GM10266 (cell line): ENCODE results near the gene P2RY12.

Experiments used
- DNase-seq: peaks from one replicate; pipeline ENCODE4 v3.0.0; 2012; ENCODE audit errors: extremely low spot score
- TF ChIP-seq, protein P1 (sequence below): IDR thresholded peaks from 2 replicates; pipeline ENCODE4 v1.5.1; 2012; ENCODE audit warnings: mild to moderate bottlenecking, low read depth; ENCODE audit not compliant: control insufficient read depth, insufficient read depth; ENCODE audit errors: missing control alignments

Gene P2RY12

DNA sequence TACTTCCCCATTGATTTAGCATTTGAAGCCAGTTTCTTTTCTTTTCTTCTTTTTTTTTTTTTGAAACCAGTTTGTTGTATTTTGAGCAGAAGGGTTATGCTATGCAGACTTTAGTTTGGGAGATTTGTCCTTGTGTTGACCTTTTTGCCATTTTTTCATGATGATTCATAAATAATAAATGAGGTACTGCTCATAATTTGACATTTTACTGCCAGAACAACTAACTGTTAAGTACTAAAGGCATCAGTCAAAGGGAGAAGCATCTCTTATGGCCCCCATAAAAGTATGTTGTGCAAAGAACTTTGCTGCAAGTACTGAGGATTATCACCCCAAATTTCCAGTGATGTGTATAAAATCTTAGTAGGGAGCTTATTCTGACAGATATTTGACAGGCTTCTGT, 66.2 kb downstream of the P2RY12 start:
- no peak for DNase-seq
- TF ChIP-seq, protein P1, sequence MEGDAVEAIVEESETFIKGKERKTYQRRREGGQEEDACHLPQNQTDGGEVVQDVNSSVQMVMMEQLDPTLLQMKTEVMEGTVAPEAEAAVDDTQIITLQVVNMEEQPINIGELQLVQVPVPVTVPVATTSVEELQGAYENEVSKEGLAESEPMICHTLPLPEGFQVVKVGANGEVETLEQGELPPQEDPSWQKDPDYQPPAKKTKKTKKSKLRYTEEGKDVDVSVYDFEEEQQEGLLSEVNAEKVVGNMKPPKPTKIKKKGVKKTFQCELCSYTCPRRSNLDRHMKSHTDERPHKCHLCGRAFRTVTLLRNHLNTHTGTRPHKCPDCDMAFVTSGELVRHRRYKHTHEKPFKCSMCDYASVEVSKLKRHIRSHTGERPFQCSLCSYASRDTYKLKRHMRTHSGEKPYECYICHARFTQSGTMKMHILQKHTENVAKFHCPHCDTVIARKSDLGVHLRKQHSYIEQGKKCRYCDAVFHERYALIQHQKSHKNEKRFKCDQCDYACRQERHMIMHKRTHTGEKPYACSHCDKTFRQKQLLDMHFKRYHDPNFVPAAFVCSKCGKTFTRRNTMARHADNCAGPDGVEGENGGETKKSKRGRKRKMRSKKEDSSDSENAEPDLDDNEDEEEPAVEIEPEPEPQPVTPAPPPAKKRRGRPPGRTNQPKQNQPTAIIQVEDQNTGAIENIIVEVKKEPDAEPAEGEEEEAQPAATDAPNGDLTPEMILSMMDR = no peak

DNA sequence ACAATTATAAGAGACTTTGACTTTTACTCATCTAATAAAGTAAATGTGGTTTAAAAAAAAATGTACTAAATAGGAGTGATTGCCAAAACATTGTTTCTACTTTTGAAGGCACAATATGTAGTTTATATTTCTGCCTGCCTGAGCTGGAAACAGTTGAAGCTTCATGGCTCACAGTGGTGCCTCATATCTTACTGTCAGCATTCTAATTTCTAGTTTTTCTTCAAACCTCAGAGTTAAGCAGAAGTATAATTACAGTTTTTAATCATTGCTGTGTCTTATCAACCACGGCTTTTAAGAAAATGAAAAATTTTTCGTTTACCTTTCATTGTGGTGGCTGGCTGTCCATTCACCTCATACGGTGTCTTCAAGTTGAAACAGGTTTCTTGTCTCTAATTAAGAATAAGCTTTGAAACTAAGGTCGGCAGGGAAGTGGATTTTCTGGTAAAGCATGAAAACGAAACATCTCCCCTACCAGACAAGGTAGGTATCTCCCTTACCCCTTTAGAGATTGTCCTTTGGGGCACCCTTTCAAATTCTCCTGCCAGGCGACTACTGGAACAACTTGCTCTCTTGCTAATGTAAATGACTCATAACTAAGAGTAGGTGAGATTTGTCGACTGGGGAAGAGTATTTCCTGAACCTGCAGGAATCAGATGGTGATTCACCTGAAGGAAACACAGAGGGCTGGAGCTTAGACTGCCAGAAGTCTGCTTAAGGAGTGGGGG, 68.1 kb downstream of the P2RY12 start, which contains the start of gene GPR87:
GPR87 (minus strand) TSS at position 554 of the 725 bp plus-strand sequence. CDS start 16,720 bp downstream, outside the sequence.
- no peak for DNase-seq

DNA sequence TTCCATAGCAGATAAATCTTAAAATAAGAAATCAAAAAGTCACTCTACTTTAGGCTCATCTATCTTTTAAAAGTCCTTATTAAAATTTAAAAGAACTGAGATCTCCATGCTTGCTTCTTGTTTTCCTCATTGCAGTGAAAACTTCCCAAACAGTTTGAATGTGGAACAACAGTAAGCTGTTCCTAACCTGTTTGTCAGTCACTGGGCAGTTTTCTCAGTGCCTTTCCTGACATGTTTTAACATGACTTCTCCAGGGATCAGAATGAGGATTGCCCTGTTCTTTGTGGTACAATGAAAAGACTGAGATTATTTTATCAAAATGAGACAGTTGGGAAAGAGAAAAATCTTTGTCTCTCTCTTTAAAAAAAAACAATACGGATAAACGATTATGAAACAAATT, 68.7 kb downstream of the P2RY12 start:
- TF ChIP-seq, protein P1 = no peak
- DNase-seq = no peak

More for the DNA sequence above, 68.1 kb downstream of the P2RY12 start, which contains the start of gene GPR87:
- TF ChIP-seq, protein P1 = no peak

DNA sequence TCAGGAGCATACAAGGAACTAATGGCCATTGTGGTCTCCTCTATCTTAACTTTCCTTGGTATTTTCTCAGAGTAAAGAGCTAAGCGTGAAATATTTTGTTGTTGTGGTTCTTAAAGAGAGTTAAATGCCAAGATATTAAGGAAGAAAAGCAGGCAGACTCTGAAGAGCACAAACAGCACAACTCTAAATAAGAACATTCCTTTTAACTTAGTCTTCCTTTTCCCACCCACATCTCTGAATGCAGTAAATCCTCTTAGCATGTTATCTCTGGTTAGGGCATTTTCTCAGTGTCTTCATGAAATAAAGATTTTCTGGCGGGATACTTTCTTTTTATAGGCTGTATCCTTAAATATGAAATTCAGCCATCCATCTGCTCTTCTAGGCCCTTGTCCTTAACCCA, 69.4 kb downstream of the P2RY12 start:
- TF ChIP-seq, protein P1 = no peak
- no peak for DNase-seq

DNA sequence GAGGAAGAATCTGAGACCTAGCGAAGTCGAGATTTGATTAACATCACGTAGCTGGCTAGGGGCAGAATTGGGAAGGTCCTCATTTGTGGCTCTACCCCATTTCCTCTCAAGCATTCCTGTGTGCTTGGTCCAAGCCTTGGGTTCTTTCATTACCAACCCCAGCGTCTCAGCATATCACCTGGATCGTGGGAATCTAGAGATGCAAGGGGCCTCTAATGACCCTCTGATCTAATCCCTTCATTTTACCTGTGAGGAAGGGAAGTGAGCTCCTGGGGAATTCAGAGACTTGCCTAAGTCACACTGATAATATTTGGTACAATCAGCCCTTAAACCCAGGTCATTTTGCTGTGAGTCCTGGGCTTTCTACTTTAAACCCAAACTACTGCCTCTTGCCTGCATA, 70.0 kb downstream of the P2RY12 start:
- TF ChIP-seq, protein P1 = no peak
- no peak for DNase-seq

DNA sequence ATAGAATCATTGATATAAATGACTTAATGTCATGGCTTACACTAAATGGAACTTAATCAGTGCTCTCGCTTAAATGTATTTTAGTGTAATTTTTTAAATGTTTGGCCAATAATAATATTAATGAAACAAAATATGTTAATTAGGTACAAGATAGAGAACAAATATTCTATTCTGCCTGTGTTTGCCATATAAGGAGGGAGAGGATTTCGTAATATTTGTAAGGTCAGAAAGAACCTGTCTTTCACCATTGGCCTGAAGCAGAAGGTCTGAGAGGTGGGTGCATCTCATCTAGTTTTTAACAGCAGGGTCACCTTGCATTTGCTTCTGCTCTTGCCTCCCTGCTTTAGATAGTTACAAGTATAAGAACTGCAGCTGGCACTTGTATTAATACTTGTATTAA, 70.4 kb downstream of the P2RY12 start:
- no peak for DNase-seq
- TF ChIP-seq, protein P1 = no peak

DNA sequence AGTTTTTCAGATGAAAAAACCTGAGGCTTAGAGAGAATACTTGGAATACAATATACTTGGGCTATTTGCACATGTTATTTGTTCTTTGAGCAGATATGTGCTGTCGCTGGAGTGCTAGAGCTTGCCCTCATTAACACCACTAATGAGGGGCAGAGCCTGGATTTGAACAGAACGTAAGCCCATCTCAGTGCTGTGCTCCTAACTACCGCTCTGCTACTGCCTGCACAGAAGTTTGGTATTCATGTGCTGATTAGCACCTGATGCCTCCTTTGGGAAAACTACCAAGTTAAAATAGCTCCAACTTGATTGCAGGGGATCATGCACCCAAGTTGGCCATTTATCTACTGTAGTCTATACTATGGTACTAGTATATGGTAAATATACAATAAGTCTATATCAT, 71.6 kb downstream of the P2RY12 start:
- no peak for DNase-seq
- TF ChIP-seq, protein P1 = no peak
